GM19328 (cell line): ENCODE results near the gene CFAP46.
"Not testable (repeated sequence)": the region's sequence is repeated elsewhere in the genome, so short reads cannot be mapped to it uniquely, and the experiment has no call there.

ENCODE experiments used
- ATAC-seq: cut with Tn5 transposase; IDR thresholded peaks from one replicate; pipeline ENCODE4 v1.9.1; 2021; ENCODE audit warnings: mild to moderate bottlenecking, moderate library complexity; ENCODE audit not compliant: unreplicated experiment

Gene CFAP46

DNA sequence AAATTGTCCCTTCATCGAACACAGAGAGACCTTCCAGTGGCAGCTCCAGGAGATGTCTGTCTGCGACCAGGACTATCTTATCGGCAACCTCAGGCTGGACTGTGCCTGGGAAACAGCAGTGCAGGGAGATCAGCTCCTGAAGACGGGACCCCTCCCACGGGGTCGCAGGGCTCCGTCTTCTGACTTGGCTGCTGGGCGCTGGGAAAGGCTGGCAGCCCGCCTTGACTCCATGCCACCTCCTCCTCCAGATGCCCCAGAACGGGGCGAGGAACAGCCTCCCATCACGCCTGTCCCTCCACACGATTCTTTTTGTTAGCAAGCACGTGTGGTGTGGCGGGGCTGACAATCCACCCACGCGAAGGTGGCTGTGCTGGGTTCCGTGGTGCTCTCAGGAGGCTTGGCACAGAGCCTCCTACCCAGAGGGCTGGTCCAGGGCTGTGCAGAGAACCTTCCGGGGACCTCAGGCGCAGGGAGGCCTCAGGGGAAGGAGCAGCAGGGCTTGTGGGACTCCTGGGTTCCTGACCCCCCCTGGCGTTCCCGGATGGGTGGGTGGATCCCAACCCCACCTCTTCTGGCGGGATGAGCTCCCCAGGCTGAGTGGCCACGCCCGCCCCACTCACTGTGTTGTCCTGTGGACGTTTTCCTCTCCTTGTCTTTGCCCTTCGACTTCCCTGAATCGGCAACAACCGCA lies 108.8 kb downstream of the CFAP46 start:
- ATAC-seq = no peak

DNA sequence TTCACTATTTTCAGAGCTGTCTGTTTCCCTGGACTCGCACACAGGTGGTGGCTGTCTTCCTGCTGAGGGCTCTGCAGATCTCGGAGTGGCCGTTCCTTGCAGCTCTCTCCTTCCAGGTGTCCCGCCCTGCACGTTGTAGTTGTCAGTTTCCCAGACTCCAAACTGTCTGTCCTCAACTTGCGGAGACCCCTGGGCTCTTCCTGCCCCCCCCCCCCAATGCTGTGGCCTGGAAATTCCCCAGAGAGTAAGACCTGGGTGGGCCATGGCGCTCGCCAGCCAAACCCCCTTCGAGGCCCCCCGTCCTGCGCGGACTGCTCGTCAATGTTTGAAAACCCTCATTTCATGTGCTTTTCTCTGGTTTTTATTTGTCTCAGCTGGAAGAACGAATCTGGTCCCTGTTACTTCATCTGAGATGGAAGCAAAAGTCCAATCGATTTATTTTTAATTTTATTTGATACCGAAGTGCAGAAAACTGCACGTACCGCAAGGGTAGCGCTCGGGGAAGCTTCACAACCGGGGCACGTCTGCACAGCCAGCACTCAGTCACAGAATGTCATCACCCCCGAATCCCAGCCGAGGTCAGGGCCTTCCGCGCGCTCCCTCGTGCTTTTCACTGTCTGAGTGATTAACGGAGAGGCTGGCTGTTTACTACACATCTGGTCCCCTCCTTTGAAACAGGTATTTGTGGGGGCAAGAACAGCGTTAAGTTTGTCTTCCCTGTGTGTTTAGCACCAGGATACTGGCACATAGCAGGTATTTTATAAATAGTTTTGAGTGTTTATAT lies 110.0 kb downstream of the CFAP46 start:
- ATAC-seq = no peak

DNA sequence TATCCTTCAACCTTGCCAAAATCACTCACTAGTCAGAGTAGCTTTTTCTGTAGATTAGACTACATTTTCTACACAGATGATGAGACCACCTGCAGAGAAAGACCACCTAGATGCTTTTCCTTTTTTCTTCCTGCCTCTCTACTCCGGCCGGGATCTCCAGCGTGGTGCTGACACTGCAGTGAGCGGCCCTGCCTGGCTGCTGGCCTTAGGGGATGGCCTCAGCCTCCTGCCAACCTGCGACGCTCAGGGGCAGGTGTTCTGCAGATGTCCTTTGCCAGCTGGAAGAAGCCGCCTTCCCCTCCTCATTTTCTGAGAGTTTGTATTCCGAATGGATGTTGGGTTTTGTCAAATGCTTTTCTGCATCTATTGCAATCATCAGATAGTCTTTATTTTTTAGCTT lies 113.0 kb downstream of the CFAP46 start:
- no peak for ATAC-seq

- no peak for ATAC-seq
Observed at GRCh38 chr10:132828681-132829080, 113.7 kb downstream of the CFAP46 start.

- no peak for ATAC-seq
Observed at GRCh38 chr10:132827861-132828539, 114.4 kb downstream of the CFAP46 start.

GRCh38 chr10:132827423-132827789 lies 115.0 kb downstream of the CFAP46 start:
- ATAC-seq = no peak

DNA sequence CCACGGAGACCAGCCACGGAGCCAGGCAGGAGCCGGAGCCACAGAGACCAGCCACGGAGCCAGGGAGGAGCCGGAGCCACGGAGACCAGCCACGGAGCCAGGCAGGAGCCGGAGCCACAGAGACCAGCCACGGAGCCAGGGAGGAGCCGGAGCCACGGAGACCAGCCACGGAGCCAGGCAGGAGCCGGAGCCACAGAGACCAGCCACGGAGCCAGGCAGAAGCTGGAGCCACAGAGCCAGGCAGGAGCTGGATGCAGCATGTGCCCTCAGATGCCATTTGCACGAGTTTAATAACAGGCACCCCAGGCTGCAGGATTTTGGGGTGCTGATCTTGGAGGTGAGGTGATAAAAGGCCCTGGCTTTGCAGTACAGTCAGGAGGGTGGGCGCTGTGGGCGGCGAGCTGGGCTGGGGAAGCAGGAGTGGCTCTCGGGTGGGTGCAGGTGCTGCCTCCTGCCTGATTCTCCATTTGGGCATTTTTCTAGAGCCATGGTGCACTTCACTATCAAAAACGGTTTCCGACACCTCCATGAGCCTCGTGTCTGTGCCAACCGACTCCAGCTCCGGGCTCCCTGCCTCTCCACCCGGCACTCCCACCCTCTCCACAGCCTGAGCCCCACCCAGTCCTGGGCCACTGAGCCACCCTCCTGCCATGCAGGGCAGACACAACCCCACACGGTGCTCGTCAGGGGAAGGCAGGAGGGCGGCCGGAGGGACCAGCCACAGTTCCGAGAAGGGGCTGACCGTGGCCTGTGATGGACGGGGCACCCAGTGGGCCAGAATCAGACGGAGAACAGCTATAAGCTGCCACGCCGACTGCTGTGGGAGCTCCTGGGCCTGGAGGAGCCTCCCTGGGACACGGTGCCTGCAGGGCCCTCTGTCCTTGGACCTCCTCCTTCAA lies 115.6 kb downstream of the CFAP46 start:
- ATAC-seq = no peak

GRCh38 chr10:132825783-132826523 lies 116.4 kb downstream of the CFAP46 start:
- ATAC-seq = not testable (repeated sequence)

- ATAC-seq = no peak
Observed at GRCh38 chr10:132820056-132820455, 122.3 kb downstream of the CFAP46 start.

DNA sequence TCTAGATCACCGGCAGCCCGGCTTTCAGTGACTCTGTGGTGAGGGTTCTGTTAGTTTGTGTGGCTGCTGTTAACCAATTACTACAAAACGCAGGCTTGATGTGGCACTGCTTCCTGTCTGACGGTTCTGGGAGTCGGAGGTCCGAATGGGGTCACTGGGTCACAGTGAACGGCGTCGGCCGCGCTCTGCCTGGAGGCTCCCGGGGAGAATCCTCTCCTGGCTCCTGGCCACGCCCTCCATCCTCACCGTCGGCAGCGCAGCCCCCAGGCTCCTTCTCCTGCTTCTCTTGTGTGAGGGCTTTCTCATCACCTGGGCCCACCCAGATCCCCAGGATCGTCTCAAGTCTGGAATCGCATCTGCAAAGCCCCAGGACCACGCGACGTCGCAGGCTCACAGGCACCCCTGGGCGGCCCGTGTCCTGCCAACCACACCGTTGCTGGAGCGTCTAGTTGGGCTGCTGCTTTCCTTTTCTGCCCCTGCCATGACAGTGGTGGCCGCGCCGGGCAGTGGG lies 124.6 kb downstream of the CFAP46 start:
- ATAC-seq = no peak

GRCh38 chr10:132816718-132817117 lies 125.7 kb downstream of the CFAP46 start:
- no peak for ATAC-seq

- ATAC-seq = no peak
Observed at GRCh38 chr10:132815168-132815857, 127.1 kb downstream of the CFAP46 start.

DNA sequence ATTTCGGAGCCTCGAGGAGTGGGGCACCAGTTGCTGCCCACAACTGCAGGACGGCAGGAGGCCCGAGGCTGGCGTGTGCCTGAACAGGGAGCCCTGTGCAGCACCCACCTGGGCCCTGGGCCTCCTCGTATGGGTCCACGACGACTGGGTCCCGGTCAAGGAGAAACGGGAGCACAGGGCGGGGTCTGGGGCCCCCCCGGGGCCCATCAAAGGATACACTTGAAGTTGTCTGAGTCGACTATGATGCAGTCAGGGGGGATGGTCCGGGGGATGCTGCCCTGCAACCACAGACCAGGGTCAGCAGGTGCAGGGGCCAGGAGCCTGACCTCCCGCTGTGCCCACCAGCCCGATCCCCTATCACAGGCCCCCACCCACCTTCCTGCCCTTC lies 127.9 kb downstream of the CFAP46 start:
- ATAC-seq = no peak

DNA sequence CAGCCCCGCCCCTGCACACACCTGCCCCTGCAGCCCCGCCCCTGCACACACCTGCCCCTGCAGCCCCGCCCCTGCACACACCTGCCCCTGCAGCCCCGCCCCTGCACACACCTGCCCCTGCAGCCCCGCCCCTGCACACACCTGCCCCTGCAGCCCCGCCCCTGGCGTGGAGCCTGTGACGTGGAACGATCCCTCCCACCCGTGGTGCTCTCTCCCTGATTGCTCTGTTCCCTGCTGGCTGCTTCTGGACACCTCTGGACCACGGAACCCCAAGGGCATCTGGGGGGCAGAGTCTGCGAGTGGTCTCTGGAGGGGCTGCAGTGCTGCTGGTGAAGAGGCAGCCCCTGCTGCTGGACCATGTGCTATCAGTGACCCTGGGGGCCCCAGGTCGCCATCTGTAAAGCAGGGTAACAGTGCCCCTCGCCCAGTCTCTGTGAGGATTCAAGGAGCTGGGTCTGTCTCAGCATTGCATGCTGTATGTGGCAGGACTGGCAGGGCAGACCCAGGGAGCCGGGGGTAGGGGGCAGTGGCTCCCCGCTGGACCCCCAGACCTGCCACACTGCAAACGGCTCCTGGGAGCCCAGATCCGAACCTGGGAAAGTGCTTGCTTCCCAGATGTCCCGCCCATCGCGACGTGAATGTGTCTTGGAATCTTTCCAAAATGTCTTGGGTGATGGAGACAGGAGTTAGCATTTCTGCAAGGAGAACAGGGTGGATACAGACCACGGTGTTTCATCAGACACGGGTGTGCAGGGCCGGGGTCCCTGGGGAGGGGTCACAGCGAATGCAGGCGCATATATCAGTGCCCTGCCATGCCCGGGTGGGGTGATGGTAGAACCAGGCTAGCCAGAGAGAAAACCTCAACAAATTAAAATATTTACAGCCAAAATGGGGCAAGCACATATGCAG lies 128.6 kb downstream of the CFAP46 start:
- no peak for ATAC-seq

- ATAC-seq = no peak
Observed at GRCh38 chr10:132813001-132813401, 129.4 kb downstream of the CFAP46 start.

DNA sequence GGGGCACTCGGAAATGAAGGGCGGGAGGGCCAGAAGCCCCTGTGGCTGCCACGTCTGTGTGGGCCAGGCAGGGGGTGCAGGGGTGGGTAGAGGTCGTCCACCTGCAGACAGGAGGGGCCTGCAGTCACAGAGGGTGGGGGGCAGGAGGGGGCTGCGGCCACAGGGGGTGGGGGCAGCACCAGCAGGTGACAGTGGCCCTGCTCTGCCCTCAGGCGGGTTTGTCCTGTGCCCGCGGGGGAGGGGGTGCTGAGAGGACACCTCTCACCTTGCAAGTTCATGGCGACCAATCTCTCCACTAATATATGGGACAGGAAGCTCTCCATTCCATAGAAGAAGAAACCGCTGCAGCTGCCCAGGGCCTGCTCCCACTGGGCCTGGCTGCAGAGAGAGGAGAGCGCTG lies 129.8 kb downstream of the CFAP46 start:
- no peak for ATAC-seq

GRCh38 chr10:132811891-132812481 lies 130.4 kb downstream of the CFAP46 start:
- ATAC-seq = no peak
